Gastrocnemius medialis (tissue), 4 donors: Measurements from ENCODE around the gene MORN1. TPM values are rescaled to one million over a fixed set of nuclear protein-coding genes. Genes with fewer than 3 reads are reported as not detected.

Experiments used
- ATAC-seq, 2 donors: fragments of 150-250 bp; one replicate each; pipeline ENCODE4 v1.9.1; 2016
- DNase-seq, 2 donors: peaks; one replicate each; pipeline ENCODE4 v3.0.0-alpha.2; 2019
- H3K27ac ChIP-seq, 4 donors: fragments of 200-600 bp; sonication (generic); 1 replicate in 1 of 4; 2 replicates in 3 of 4; pipeline ENCODE4 v1.5.1; 2016 to 2018; ENCODE audit warnings: mild to moderate bottlenecking in 2 of 4, moderate library complexity in 1 of 4
- H3K27me3 ChIP-seq, 3 donors: fragments of 200-600 bp; sonication (generic) in 2 of 3; 1 replicate in 1 of 3; 2 replicates in 2 of 3; pipeline versions ENCODE4 v1.5.1 to v1.6.0; 2016 to 2019; ENCODE audit warnings: mild to moderate bottlenecking in 1 of 3, moderate library complexity in 1 of 3
- H3K36me3 ChIP-seq, 2 donors: fragments of 200-600 bp; sonication (generic) in 1 of 2; one replicate each; pipeline ENCODE4 v1.5.1; 2017 to 2018
- H3K4me1 ChIP-seq, 2 donors: fragments of 200-600 bp; sonication (generic) in 1 of 2; one replicate each; pipeline ENCODE4 v1.5.1; 2016 to 2017; ENCODE audit warnings: mild to moderate bottlenecking in 2 of 2
- H3K4me3 ChIP-seq, 4 donors: fragments of 200-600 bp; sonication (generic) in 3 of 4; 1 replicate in 1 of 4; 2 replicates in 3 of 4; pipeline ENCODE4 v1.5.1; 2016 to 2019; ENCODE audit warnings: mild to moderate bottlenecking in 2 of 4
- H3K9me3 ChIP-seq, 3 donors: fragments of 200-600 bp; sonication (generic) in 2 of 3; 1 replicate in 1 of 3; 2 replicates in 2 of 3; pipeline ENCODE4 v1.5.1; 2016 to 2019
- POLR2A ChIP-seq, 2 donors: fragments of 450-650 bp; IDR thresholded peaks; one replicate each; pipeline ENCODE4 v1.6.1; 2017; ENCODE audit warnings: antibody characterized with exemption in 2 of 2, mild to moderate bottlenecking in 2 of 2, moderate library complexity in 2 of 2
- in situ Hi-C, 4 donors: fragments of 200-750 bp; cut with MboI; loops; one replicate each; pipeline versions ENCODE4 v1.15.0 to v1.8.0; 2017; ENCODE audit warnings: low sequenced_read_pairs in 4 of 4
- intact Hi-C: fragments of 100-400 bp; cut with DNase I; formaldehyde crosslinking; loops from one replicate; pipeline ENCODE4 v1.15.1; 2023; ENCODE audit warnings: low total_unique reads
- total RNA-seq, 4 donors: library from RNA; depleted of rRNA; stranded (reverse); fragments of >200 nt; gene quantifications; one replicate each; pipeline versions ENCODE4 v1.1.0 to v1.2.3, GENCODE V29; 2016
- TF ChIP-seq, protein P1 (sequence below), 5 experiments: fragments of 450-650 bp in 3 of 5; fragments of 200-600 bp in 2 of 5; sonication (generic) in 2 of 5; IDR thresholded peaks in 4 of 5; conservative IDR thresholded peaks in 1 of 5; 1 replicate in 4 of 5; 2 replicates in 1 of 5; pipeline ENCODE4 v1.5.1; 2016 to 2019; ENCODE audit warnings: antibody characterized with exemption in 5 of 5, mild to moderate bottlenecking in 3 of 5, moderate library complexity in 3 of 5

The MORN1 gene
- total RNA-seq, 4 donors from 2014 or later: 1.9 to 4.7 (median 3.5) TPM

GRCh38 chr1:2317230-2318065 lies 73.9 kb downstream of the MORN1 start:
- H3K4me3 ChIP-seq: no peak overlapping the region
- no peak for DNase-seq
- H3K27ac ChIP-seq: peak overlapping the region; percentile 23 to 71 (median 38)
- peaks cover 3 to 25% (median 12%) of the 10 kb centered on the region in 3 donors for H3K27me3 ChIP-seq
- H3K9me3 ChIP-seq: no peaks in the 10 kb centered on the region
- peaks cover 19 to 33% of the 10 kb centered on the region in 2 donors for H3K4me1 ChIP-seq
- in situ Hi-C loops (loop anchor here in 2 of 4 donors (25.0 kb wide), 1 partner anchor 105 kb away; no protein-coding TSS in a partner anchor), intact Hi-C loops (loop anchor here (5.0 kb wide), 1 partner anchor 65 kb away; no protein-coding TSS in a partner anchor)
- ATAC-seq: no peak
- TF ChIP-seq, protein P1, sequence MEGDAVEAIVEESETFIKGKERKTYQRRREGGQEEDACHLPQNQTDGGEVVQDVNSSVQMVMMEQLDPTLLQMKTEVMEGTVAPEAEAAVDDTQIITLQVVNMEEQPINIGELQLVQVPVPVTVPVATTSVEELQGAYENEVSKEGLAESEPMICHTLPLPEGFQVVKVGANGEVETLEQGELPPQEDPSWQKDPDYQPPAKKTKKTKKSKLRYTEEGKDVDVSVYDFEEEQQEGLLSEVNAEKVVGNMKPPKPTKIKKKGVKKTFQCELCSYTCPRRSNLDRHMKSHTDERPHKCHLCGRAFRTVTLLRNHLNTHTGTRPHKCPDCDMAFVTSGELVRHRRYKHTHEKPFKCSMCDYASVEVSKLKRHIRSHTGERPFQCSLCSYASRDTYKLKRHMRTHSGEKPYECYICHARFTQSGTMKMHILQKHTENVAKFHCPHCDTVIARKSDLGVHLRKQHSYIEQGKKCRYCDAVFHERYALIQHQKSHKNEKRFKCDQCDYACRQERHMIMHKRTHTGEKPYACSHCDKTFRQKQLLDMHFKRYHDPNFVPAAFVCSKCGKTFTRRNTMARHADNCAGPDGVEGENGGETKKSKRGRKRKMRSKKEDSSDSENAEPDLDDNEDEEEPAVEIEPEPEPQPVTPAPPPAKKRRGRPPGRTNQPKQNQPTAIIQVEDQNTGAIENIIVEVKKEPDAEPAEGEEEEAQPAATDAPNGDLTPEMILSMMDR (IDR thresholded peaks at IDR 0.05 in 4 of 5, conservative IDR thresholded peaks at IDR 0.05 in 1 of 5): no peak
- no peak for TF ChIP-seq POLR2A (IDR thresholded peaks at IDR 0.05)
- no peaks in the 10 kb centered on the region for H3K36me3 ChIP-seq

- Histone ChIP-seq H3K36me3 (no peaks in the 10 kb centered on the region), H3K27ac (peak overlapping the region in 1 of 4 donors; percentile 71), H3K4me1 (peaks cover 14 to 26% of the 10 kb centered on the region in 2 donors), H3K27me3 (peaks cover 3 to 25% (median 3%) of the 10 kb centered on the region in 3 donors), H3K4me3 (no peak overlapping the region), H3K9me3 (no peaks in the 10 kb centered on the region)
- in situ Hi-C loops: loop anchor here in 2 of 4 donors (25.0 kb wide), 1 partner anchor 104 kb away; no protein-coding TSS in a partner anchor
- intact Hi-C loops: loop anchor here (5.0 kb wide), 1 partner anchor 66 kb away; no protein-coding TSS in a partner anchor
- ATAC-seq (no peak), DNase-seq (no peak)
- TF ChIP-seq POLR2A (IDR thresholded peaks at IDR 0.05): no peak
- TF ChIP-seq, protein P1 (IDR thresholded peaks at IDR 0.05 in 4 of 5, conservative IDR thresholded peaks at IDR 0.05 in 1 of 5): no peak
Measured at GRCh38 chr1:2316451-2316961, 74.8 kb downstream of the MORN1 start.

DNA sequence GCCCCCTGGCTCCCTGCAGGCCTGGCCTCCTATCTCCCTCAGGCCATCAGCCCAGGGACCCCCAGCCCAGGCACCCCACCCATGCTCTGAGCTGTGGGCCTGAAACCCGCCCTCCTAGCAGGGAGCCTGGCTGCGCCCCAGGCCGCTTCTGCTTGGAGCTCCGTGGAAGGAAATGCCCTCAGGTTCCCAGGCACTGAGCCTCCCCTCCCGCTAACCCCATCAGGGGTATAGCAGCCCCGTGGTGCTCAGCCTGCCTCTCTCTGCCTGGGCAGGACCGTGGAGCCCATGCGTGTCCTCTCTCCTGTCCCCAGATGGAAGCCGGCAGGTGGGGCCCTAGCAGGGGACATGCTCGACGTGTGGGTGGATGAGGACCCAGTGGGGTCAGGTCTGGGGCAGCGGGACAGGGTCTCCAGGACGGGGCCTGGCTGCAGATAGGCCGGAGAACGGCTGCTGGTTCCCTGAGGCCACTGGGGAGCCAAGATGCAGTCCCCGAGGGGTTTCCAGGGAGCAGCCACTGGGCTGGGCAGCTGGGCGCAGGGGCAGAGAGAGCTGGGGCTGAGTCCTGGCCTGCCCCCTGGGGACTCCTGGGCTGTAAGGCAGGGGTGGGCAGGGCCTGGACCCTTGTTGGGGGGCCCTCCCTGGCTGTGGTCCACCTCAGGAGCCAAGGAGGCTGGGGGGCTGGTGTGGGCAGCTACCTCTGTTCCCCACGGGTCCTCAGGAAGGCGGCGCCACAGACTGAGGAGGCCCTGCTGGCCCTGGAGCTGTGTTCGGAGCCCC lies 75.5 kb downstream of the MORN1 start:
- H3K4me3 ChIP-seq: no peak overlapping the region
- no peaks in the 10 kb centered on the region for H3K9me3 ChIP-seq
- no peaks in the 10 kb centered on the region for H3K36me3 ChIP-seq
- peaks cover 17 to 23% of the 10 kb centered on the region in 2 donors for H3K4me1 ChIP-seq
- in situ Hi-C loops (loop anchor here in 2 of 4 donors (25.0 kb wide), 1 partner anchor 104 kb away; no protein-coding TSS in a partner anchor), intact Hi-C loops (loop anchor here (1.0 to 5.0 kb wide), 2 partner anchors 66 to 121 kb away; no protein-coding TSS in a partner anchor)
- peak overlapping the region; percentile 61 to 72 (median 69) for H3K27ac ChIP-seq
- peaks cover 3 to 24% (median 3%) of the 10 kb centered on the region in 3 donors for H3K27me3 ChIP-seq
- TF ChIP-seq, protein P1 (IDR thresholded peaks at IDR 0.05 in 4 of 5, conservative IDR thresholded peaks at IDR 0.05 in 1 of 5): no peak
- TF ChIP-seq POLR2A (IDR thresholded peaks at IDR 0.05): no peak
- no peak for DNase-seq
- no peak for ATAC-seq
